Measurements from ENCODE around the gene ISLR.

DNA sequence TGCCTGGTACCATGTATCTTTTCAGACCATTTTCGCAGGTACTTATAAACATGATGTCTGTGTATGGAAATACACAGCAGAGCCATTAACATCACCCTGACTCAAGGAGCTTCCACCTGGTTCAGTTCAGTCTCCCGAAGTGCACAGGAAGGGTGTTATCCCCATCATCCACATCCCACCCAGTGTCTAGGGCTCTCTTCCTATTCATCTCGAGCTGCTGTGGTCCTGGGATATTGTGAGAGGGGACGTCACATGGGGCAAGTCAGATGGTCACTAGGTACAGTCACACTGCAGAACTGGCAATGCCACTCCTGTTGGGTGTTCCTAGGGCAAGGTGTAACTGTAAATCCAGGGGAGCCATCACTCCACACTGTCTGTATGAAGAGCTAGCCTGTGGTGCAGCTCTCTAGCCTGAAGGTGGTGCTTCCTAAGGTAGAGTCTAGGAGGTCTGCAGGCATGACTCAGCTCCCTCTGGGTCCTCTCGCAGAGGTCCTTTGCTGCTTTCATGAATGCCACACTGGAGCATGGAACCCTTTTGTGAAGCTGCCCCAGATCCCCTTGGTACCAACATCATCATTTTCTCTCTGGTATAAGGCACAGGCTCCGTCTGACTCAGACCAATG, 29.2 kb upstream of the ISLR start:
- TF ChIP-seq, protein P1, sequence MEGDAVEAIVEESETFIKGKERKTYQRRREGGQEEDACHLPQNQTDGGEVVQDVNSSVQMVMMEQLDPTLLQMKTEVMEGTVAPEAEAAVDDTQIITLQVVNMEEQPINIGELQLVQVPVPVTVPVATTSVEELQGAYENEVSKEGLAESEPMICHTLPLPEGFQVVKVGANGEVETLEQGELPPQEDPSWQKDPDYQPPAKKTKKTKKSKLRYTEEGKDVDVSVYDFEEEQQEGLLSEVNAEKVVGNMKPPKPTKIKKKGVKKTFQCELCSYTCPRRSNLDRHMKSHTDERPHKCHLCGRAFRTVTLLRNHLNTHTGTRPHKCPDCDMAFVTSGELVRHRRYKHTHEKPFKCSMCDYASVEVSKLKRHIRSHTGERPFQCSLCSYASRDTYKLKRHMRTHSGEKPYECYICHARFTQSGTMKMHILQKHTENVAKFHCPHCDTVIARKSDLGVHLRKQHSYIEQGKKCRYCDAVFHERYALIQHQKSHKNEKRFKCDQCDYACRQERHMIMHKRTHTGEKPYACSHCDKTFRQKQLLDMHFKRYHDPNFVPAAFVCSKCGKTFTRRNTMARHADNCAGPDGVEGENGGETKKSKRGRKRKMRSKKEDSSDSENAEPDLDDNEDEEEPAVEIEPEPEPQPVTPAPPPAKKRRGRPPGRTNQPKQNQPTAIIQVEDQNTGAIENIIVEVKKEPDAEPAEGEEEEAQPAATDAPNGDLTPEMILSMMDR (conservative IDR thresholded peaks at IDR 0.05; ENCODE audit: low read depth, low read length), result no peak
- TF ChIP-seq, protein P2, sequence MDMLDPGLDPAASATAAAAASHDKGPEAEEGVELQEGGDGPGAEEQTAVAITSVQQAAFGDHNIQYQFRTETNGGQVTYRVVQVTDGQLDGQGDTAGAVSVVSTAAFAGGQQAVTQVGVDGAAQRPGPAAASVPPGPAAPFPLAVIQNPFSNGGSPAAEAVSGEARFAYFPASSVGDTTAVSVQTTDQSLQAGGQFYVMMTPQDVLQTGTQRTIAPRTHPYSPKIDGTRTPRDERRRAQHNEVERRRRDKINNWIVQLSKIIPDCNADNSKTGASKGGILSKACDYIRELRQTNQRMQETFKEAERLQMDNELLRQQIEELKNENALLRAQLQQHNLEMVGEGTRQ (IDR thresholded peaks at IDR 0.05; ENCODE audit: low read depth, low read length), result no peak
- TF ChIP-seq MXI1 (IDR thresholded peaks at IDR 0.05; ENCODE audit: borderline replicate concordance, low read depth, low read length) (no peak), CEBPB (IDR thresholded peaks at IDR 0.05; ENCODE audit: low read depth, low read length) (no peak), POLR2A (IDR thresholded peaks at IDR 0.05; ENCODE audit: low read depth, low read length) (no peak), FOS (IDR thresholded peaks at IDR 0.05; ENCODE audit: low read depth, low read length) (no peak), NFE2L2 (IDR thresholded peaks at IDR 0.05; ENCODE audit: low read depth, low read length) (no peak), SMC3 (IDR thresholded peaks at IDR 0.05; ENCODE audit: low read depth, low read length) (no peak), MAZ (IDR thresholded peaks at IDR 0.05; ENCODE audit: borderline replicate concordance, low read depth, low read length) (no peak), RAD21 (IDR thresholded peaks at IDR 0.05; ENCODE audit: low read length) (no peak), RFX5 (IDR thresholded peaks at IDR 0.05; ENCODE audit: low read depth, low read length) (no peak), MAFK (IDR thresholded peaks at IDR 0.05; ENCODE audit: low read depth, low read length) (no peak), BHLHE40 (IDR thresholded peaks at IDR 0.05; ENCODE audit: low read depth, low read length) (no peak), CHD1 (IDR thresholded peaks at IDR 0.05; ENCODE audit: low read depth, low read length) (no peak)
